DMS 273 treated with DMSO at 0.1 percent for 48 hours (cell line): ENCODE data around the gene TYSND1.
"Not testable (repeated sequence)": the region's sequence is repeated elsewhere in the genome, so short reads cannot be mapped to it uniquely, and the experiment has no call there.

Experiments
- DNase-seq: peaks from one replicate; lab custom pipeline; 2025; lab: John Stamatoyannopoulos, UW

TYSND1 gene

DNA sequence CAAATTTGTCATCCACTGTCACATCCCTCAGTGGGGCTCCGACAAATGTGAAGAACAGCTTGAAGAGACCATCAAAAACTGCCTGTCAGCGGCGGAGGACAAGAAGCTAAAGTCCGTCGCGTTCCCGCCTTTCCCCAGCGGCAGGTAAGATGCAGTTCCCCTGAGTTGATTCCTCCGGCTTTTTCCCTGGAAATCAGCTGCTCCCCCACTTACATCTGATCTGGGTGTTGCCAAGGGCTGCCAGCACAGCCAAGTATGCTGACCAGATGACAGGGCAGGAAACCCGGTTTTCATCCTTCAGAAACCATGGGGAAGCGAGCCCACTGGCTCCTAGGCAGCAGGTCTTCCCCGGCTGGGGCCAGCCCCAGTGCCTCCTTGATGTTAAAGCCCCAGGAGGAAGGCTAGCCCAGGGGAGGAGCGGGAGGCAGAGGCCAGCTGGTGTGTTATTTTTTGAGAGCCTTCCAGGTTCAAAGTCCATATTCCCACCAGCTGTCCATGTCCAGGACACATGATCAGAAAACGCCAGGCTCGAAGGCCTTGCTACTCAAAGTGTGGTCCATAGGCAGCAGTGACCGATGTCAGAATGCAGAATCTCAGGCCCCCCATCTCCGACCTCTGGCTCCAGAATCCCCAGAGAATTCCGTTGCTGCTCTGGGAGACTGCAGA lies 37.3 kb downstream of the TYSND1 start:
- DNase-seq, result no peak

- no peak for DNase-seq
These were observed 39.3 kb downstream of the TYSND1 start for GRCh38 chr10:70106958-70107791.

- no peak for DNase-seq
These were observed 44.8 kb downstream of the TYSND1 start for GRCh38 chr10:70101668-70102067.

DNA sequence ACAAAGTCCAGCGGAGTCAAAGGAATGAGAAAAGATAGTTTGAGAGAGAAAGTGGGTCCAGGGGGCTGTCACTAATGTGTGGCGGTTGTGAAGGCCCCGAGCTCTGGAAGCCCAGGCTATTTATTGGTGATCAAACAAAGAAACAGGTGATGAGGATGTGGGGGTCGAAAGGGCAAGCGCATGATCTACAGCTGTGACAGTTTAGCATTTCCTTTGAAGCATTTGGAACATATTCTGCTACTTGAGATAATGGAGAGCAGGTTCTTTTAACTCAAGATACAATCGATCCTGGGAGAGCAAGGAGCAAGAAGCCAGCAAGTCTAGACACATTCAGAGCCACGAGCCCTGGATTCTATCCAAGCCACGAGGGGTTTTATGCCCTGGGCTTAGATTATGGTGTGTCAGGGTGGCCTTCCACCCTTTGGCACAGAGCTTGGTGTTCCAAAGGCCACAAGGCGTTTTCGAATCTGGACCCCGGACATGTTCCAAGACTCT lies 45.4 kb downstream of the TYSND1 start:
- DNase-seq, result not testable (repeated sequence)

- DNase-seq, result no peak
These were observed 48.2 kb downstream of the TYSND1 start for GRCh38 chr10:70098271-70098670.

DNA sequence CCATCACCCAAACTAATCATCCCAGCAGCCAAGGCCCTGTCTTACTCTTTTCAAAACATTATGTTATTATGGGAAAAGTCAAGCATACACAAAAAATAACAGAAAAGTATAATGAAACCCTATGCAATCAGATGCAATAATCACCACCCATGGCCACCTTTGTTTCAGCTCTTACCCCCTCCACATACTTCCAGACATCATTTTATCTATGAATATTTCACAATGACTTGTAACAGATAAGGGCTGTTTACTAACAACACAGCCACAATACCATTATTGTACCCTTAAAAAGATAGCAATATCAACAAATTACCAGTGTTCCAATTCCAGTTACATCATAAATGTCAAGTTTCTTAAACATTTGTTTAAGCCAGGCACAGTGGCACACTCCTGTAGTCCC lies 49.0 kb downstream of the TYSND1 start:
- no peak for DNase-seq

DNA sequence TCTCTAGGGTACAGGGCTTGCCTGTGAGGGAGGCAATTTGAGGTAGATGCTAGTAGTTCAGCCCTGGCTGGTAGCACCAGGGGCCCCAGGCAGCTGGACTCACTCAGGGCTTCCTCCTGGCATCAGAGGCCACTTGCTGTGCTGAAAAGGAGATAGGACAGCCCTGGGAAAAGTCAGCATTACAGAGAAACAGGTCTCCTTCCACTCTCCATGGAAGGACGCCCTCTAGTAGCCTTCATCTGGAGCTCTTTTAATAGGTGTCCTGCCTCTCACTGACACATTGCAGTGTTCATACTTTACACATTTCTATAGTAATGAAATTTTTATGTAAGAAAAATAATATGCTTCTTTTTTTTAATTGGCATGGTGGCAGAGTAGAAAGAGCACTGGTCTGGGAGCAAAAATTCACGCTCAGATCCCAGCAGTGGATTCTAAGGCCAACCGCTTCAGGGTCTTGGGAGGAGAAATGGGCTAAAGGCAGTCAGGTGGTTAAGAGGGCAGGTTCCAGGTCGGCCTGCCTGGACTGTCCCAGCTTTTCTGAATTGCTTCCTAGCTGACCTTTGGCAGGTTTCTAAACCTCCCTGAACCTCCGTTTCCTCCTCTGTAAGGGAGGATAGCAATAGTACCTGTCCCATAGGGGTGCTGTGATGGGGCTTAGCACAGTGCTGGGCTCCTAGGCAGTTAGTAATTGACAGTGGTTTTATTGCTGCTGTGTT lies 49.6 kb downstream of the TYSND1 start:
- no peak for DNase-seq

GRCh38 chr10:70096016-70096704 lies 50.3 kb downstream of the TYSND1 start:
- DNase-seq, result no peak

GRCh38 chr10:70094250-70094649 lies 52.2 kb downstream of the TYSND1 start:
- no peak for DNase-seq

- DNase-seq, result no peak
These were observed 53.1 kb downstream of the TYSND1 start for GRCh38 chr10:70093335-70093944.

GRCh38 chr10:70092389-70092718 lies 54.1 kb downstream of the TYSND1 start:
- DNase-seq, result no peak

DNA sequence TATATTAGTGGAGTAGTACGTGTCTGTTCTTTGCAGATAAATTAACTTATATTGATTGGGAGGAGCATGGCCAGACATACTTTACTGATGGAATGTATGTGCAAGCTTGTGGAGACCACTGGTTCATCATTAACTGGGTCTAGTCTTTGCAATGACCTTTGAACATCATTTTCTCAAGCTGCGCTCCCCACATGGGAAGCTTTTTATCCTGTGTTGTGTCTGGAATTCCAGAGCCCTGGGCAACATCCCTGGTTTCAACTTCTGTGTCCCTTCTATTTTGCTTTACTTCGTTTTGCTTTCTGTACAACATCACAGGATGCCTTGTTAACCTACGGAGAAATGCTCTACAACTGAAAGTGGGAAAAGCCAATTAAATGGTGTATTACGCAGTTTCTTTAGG lies 55.5 kb downstream of the TYSND1 start:
- no peak for DNase-seq

- no peak for DNase-seq
These were observed 56.5 kb downstream of the TYSND1 start for GRCh38 chr10:70090013-70090412.

- DNase-seq, result no peak
These were observed 58.2 kb downstream of the TYSND1 start for GRCh38 chr10:70088308-70088698.
